Epidermal melanocyte (primary cell): ENCODE measurements around the gene C15orf39.

Source experiments
- DNase-seq: peaks from one replicate; pipeline ENCODE4 v3.0.0; 2011; ENCODE audit warnings: low spot score; ENCODE audit not compliant: insufficient read length

The C15orf39 gene

DNA sequence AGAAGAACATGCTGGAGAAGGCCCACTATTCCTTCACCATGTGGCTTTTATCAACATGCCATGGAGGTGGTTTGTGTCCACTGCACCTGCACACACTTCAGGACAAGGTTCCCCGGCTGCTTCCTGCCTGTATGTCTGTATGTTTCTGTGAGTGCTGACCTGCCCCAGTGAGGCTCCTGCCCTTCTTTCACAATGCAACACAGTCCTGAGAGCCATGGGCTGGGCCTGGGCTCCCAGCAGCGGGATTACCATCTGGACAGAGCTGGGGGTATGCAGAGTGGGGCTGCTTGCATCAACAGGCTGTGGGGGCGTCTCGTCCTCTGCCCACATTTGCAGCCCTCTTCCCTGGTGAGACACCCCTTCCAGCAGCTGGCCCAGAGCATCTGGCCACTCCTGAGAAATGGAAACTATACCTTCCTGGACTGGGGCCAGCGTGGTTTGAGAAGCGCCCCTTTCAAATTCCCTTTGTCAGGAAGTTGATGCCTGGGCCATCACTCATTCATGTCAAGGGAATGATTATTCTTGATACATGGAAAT is 29.3 kb upstream of the C15orf39 start:
- DNase-seq, result no peak

- DNase-seq, result no peak
Observed at GRCh38 chr15:75174102-75174501, 27.6 kb upstream of the C15orf39 start.

DNA sequence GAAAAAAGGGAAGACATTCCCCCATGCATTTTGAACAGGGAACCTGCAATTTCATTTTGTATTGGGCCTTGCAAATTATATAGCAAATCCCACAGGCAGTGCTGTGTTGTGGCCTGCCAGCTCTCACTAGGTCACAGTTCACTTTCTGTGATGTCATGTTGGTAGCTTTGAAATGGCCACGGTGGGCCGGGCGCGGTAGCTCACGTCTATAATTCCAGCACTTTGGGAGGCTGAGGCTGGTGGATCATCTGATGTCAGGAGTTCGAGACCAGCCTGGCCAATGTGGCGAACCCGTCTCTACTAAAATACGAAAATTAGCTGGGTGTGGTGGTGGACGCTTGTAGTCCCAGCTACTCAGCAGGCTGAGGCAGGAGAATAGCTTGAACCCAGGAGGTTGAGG is 27.0 kb upstream of the C15orf39 start:
- no peak for DNase-seq

DNA sequence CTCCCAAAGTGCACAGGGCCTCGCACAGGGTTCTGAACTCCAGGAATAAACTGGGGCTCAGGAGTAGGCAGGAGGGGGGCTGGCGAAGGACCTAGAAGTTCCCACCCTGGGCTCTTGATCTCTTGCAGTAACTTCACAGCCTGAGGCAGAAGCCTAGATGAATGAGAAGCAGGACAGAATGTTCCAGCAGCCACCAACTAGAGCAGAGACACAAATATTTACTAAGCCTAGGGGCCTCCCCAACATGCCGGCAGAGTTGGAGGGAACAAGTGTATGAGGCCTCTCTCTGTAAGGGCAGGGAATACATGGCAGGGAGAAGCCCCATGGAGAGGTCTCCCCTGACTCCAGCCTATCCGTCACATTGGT is 25.3 kb upstream of the C15orf39 start:
- DNase-seq, result no peak

GRCh38 chr15:75177360-75178071 is 24.2 kb upstream of the C15orf39 start:
- DNase-seq, result no peak

DNA sequence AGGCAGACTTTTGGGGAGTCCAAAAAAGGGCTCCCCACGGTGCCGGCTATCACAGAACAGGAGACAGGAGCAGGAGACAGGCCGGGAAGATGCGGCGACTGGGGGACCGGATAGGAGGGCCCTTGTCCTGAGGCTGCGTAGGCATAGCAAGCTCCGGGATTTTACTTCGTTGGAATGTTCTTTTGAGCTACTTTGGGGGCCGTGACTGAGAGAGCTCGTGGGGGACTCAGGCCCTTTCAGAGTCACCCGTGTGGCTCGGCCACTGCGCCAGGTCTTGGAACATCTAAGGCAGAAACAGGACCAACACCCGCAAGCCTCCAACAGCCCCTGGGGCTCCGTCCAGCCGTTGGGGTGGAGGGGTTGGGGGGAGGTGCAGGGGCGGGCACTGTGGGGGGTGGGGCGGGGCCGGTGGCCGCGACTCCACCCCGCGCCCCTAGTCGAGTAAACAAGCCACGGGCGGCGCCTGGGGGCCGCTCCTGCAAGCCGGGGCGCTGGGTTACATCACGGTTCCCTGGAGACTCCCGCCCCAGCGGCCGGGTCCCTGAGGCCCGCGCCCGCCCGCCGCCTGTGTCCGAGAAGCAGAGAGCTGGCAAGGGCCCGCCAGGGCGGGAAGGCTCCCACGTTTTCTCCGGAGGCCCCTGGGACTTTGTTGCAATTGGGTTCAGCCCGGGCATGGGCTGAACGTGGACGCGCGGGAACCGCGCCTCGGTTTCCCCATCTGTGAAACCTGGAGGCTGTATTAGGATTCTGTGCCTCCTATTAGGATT is 23.3 kb upstream of the C15orf39 start:
- no peak for DNase-seq

DNA sequence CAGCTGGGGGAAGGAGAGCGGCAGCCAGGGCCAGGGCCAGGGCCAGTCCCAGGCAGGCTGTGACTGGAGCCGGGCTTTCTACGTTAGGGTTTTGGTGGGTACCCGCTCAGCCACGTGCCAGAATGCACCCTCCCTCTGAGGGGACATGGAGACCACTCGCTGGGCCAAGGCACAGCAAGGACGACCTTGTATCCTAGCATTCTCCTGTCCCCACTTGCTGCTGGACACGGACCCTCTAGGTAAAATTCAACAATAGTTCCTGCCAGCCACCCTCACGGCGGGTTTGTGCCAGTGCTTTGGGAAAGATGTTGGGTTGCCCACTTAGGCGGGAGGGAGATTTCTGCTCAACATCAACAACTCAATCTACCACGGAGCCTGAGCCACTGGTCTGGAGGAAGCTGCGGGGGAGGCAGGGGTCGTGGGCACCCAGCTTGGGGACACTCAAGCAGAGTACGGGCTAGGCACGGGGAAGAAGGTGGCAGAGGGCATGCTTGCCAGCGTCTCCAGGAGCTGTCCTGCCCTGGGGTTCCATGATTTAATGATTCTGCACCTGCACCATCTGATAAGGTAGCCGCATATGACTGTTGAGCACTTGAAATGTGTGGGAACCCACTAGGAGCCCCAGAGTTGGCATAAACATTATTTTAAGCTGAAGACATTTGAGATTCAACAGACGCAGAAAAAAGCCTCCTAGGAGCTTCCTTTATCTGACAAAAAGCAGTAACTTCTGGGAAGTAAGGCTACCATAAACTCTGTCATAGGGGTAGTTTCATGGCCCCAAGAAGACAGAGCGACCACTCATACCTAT is 22.5 kb upstream of the C15orf39 start:
- no peak for DNase-seq

GRCh38 chr15:75179746-75180140 is 21.9 kb upstream of the C15orf39 start:
- DNase-seq, result no peak

DNA sequence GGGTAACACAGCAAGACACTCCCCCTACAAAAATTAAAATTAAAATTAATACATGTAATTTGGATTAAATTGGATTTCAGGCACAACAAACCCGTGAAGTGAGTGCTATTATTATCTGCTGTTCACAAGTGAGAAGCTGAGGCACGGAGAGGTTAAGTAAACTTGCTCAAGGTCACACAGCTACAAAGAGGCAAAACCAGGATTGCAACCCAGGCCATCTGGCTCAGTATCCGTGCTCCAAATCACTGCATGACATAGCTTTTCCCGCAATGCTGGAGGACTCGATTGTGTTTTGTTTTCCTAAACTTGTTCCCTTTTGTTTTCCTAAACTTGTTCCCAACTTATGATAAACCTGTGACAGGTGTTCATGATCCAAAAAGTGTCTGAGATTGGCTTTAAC is 19.9 kb upstream of the C15orf39 start:
- no peak for DNase-seq

- DNase-seq, result no peak
Observed at GRCh38 chr15:75182187-75183131, 19.2 kb upstream of the C15orf39 start.

DNA sequence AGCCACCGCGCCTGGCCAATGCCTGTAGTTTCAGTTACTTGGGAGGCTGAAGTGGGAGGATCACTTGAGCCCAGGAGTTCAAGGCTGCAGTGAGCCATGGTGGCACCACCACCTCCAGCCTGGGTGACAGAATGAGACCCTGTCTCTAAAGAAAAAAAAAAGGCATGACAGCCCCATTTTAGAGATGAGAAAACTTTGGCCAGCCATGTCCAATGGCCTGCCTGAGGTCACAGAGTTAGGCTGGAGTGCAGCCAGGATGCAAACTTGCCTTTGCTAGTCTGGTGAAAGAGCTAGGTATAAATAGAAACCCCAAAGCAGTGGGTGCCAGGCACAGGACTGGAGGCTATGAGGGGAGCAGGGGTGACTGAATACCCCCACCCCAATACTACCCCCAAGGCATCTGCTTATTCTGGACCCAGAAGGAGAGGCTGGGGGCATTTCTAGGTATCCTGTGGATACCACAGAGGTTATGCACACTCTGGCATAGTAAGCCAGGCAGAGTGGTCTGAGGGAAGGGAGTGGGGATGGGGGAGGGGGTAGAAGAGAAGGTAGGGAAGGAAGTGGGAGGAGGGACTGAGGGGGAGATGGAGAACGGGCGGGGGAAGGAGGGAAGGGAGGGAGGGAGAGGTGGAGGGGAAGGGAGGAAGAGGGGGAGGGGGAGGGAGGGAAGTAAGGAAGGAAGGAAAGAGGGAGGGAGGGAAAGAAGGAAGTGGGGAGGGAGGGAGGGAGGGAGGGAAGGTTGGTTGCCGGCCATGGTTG is 16.2 kb upstream of the C15orf39 start:
- no peak for DNase-seq

- no peak for DNase-seq
Observed at GRCh38 chr15:75186044-75186443, 15.6 kb upstream of the C15orf39 start.

DNA sequence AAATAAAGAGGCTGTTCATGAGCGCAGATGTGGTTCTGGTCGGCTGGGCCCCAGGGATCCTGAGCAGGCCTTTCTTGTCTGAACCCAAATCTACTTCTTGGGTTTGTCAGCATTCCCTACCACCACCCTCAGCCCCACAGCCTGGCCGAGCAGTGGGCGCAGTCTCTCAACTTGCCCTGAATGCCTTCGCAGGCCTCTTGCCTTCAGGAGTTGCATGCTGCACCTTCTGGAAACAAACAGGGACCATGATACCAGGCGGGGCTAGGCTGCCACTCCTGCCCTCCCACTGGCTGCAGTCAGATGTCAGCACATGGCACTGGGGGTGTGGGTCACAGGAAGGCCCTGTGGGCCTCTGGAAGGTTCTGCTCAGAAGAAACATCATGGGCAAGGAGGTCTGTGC is 13.2 kb upstream of the C15orf39 start:
- no peak for DNase-seq

GRCh38 chr15:75191235-75191634 is 10.4 kb upstream of the C15orf39 start:
- DNase-seq, result no peak

GRCh38 chr15:75192307-75192706 is 9.4 kb upstream of the C15orf39 start:
- DNase-seq, result no peak

GRCh38 chr15:75193272-75193671 is 8.4 kb upstream of the C15orf39 start:
- DNase-seq, result no peak

- DNase-seq, result no peak
Observed at GRCh38 chr15:75193976-75194375, 7.7 kb upstream of the C15orf39 start.

DNA sequence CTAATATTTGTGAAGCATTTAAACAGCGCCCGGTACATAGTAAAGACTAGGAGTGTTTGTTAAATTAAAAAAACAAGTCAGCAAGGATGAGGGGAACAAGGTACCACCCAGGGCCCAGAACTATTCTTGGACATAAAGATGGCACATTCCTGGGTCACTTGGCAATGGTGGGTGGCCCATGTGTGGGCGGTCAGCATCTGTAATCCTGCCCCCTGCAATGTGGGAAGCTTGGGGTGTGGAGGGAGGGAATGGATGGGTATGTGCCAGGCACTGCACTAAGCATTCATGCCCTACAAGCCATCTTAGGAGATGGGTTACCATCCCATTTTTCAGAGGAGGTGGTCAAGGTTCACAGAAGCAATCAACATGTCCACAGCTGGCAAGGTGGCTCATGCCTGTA is 7.3 kb upstream of the C15orf39 start:
- no peak for DNase-seq

DNA sequence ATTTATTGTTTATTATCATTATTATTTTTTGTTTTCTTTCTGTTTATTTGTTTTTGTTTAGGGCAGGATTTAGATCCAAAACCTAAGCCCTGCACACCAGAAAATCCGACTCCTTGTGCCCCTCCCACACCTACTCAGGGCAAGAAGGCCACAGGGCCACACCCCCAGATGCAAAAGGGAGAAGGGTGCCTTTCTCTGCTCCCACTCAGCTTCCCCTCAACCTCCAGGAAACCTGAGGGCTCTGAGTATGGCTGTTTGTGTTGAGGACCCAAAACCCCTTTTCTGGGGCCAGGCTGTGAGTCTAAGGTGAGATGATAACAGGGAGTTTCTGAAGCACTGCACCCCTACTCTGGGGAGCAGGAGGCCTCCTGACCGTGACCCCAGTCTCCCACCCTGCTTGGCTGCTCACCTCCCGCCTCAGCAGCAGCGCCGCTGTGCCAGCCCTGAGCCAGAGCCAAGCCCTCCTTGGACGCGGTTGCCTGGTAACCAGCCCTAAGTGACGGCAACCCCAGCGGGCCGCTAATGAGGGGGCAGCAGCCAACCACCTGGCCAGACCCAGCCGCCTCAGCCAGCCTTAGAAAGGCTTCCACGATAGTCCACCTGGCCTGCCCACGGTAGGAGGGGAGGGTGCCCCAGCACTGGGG is 6.4 kb upstream of the C15orf39 start:
- DNase-seq, result no peak
